ENCODE results near the gene TMEM169. TPM values are rescaled to one million over a fixed set of nuclear protein-coding genes. Genes with fewer than 3 reads are reported as not detected.

Gene TMEM169, protein sequence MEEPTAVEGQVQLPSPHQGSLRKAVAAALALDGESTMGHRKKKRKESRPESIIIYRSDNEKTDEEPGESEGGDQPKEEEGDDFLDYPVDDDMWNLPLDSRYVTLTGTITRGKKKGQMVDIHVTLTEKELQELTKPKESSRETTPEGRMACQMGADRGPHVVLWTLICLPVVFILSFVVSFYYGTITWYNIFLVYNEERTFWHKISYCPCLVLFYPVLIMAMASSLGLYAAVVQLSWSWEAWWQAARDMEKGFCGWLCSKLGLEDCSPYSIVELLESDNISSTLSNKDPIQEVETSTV
- polyA plus RNA-seq (2013) = 0.33 and 0.47 TPM in 2 replicates

DNA sequence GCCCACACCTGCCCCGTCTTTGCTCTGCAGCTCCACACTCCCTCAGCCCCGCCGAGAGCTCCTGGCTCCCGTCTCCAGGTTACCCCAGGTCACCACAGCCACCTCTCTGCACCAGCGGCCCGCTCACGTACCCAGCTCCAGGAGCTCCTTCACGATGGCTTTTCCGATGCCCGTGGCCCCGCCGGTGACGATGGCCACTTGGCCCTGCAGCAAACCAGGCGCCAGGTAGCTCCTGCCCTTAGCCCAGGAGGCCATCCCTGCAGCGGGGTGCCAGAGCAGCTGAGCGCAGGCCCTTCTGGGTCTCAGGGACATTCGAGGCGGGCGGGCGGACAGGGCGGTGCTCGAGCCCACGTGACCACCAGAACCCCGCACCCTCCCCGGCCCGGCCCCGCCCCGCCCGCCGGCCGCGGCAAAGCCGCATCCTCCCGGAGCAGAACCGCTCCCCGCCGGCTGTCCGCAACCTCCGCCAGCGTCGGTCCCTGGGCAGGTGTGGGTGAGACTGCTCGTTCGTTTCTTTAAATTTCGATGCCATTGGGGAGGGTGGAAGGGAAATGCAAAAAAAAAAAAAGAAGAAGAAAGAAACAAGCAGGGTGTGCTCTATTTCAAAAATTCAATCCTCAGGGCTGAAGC, at the start of gene TMEM169, which contains the start of gene PECR:
TMEM169 (plus strand) TSS at position 433 of the 630 bp plus-strand sequence. CDS start 14,045 bp downstream, outside the sequence.
PECR (minus strand) TSS at position 323 of the 630 bp plus-strand sequence; CDS start at position 255, 68 bp downstream.
- Histone ChIP-seq H3K79me1 (ENCODE audit: low read length) (peaks cover 4% of the 10 kb centered on the region), H3K36me3 (ENCODE audit: control insufficient read depth in 1 of 2, insufficient read depth in 2 of 2, low read length in 2 of 2) (no peaks in the 10 kb centered on the region), H2BK5ac (ENCODE audit: low read depth, low read length, poor library complexity) (no peak within 1 kb of the TSS), H2AFZ (ENCODE audit: insufficient read depth, low read length, poor library complexity) (peak within 1 kb of the TSS; percentile 34), H4K8ac (ENCODE audit: low read depth, low read length) (peak within 1 kb of the TSS; percentile 64), H4K91ac (ENCODE audit: low read depth, low read length) (no peak within 1 kb of the TSS), H3K14ac (ENCODE audit: low read length) (peak within 1 kb of the TSS; percentile 22), H3K27me3 (ENCODE audit: insufficient read depth, low read length) (no peaks in the 10 kb centered on the region), H3K9ac (ENCODE audit: low read length) (peak within 1 kb of the TSS; percentile 84), H3K4me2 (ENCODE audit: low read length) (peak within 1 kb of the TSS; percentile 98), H3K9me3 (ENCODE audit: insufficient read depth, low read depth, low read length) (peaks cover 2% of the 10 kb centered on the region), H2AK5ac (ENCODE audit: low read length) (no peak within 1 kb of the TSS), H3K4ac (ENCODE audit: low read depth, low read length) (no peak within 1 kb of the TSS), H2BK12ac (ENCODE audit: low read length) (no peak within 1 kb of the TSS), H3K23ac (ENCODE audit: low read length) (no peak within 1 kb of the TSS), H3K18ac (ENCODE audit: low read length) (peak within 1 kb of the TSS; percentile 1), H4K12ac (ENCODE audit: low read depth, low read length) (no peak within 1 kb of the TSS), H3K4me1 (ENCODE audit: control insufficient read depth in 1 of 2, insufficient read depth in 2 of 2, low read length in 2 of 2) (peaks cover 0 to 4% of the 10 kb centered on the region in 2 experiments), H3K4me3 (ENCODE audit: low read depth, low read length) (peak within 1 kb of the TSS; percentile 77), H2BK120ac (ENCODE audit: insufficient read depth, low read length, poor library complexity) (no peak within 1 kb of the TSS), H3K27ac (ENCODE audit: low read depth, low read length) (no peak within 1 kb of the TSS), H3K79me2 (ENCODE audit: control insufficient read depth, insufficient read depth, low read length, poor library complexity) (no peaks in the 10 kb centered on the region)
- peak; percentile 33 to 59 for DNase-seq
- WGBS (ENCODE audit: extremely low coverage, insufficient coverage, insufficient read length) = no CpG with 5 or more reads among the region's 44 CpGs

DNA sequence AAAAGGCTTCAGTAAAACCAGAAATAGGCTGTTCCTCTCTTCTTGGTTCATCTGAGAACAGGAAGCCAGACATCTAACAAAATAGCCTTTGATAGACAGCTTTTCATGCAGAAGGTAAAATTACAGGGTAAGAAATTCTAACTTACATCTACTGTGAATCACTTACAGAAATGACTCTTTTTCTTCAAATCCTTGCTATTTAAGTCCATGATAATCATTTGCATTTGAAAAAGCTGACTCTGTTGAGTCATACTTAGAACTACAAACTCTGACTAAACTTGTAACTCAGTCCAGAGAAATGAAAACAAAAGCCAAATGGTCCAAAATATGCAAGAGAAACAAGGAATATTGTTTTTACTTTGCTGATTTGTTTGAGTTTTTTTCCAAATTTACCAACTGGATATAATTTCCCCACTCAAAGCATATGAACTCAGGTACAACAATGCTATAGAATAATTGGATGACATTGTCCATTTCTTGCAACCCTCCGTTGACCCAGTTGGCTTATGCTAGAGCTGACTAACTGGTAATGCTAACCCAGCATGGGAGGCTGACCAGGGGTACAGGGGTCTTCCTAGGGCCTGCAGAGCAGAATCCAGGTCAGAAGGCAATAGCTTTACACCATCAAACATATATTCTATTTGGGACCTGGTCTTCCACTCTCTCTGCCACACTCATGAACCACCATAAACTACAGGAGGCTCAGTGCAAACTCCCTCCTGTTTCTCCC, 49.6 kb upstream of the TMEM169 start:
- Histone ChIP-seq H3K27ac (ENCODE audit: low read depth, low read length) (no peak overlapping the region), H3K4ac (ENCODE audit: low read depth, low read length) (no peak overlapping the region), H4K8ac (ENCODE audit: low read depth, low read length) (no peak overlapping the region), H2BK5ac (ENCODE audit: low read depth, low read length, poor library complexity) (no peak overlapping the region), H3K27me3 (ENCODE audit: insufficient read depth, low read length) (no peaks in the 10 kb centered on the region), H3K9me3 (ENCODE audit: insufficient read depth, low read depth, low read length) (no peaks in the 10 kb centered on the region), H2AFZ (ENCODE audit: insufficient read depth, low read length, poor library complexity) (no peak overlapping the region), H2AK5ac (ENCODE audit: low read length) (no peak overlapping the region), H3K79me2 (ENCODE audit: control insufficient read depth, insufficient read depth, low read length, poor library complexity) (no peaks in the 10 kb centered on the region), H2BK120ac (ENCODE audit: insufficient read depth, low read length, poor library complexity) (no peak overlapping the region), H2BK12ac (ENCODE audit: low read length) (no peak overlapping the region), H3K4me2 (ENCODE audit: low read length) (no peak overlapping the region), H3K14ac (ENCODE audit: low read length) (no peak overlapping the region), H3K4me1 (ENCODE audit: control insufficient read depth in 1 of 2, insufficient read depth in 2 of 2, low read length in 2 of 2) (peaks cover 0 to 4% of the 10 kb centered on the region in 2 experiments), H3K18ac (ENCODE audit: low read length) (no peak overlapping the region), H3K36me3 (ENCODE audit: control insufficient read depth in 1 of 2, insufficient read depth in 2 of 2, low read length in 2 of 2) (no peaks in the 10 kb centered on the region), H3K23ac (ENCODE audit: low read length) (no peak overlapping the region), H4K91ac (ENCODE audit: low read depth, low read length) (no peak overlapping the region), H3K79me1 (ENCODE audit: low read length) (no peaks in the 10 kb centered on the region), H4K12ac (ENCODE audit: low read depth, low read length) (no peak overlapping the region), H3K4me3 (ENCODE audit: low read depth, low read length) (no peak overlapping the region), H3K9ac (ENCODE audit: low read length) (no peak overlapping the region)
- no CpG with 5 or more reads among the region's 1 CpG for WGBS (ENCODE audit: extremely low coverage, insufficient coverage, insufficient read length)
- DNase-seq = no peak

DNA sequence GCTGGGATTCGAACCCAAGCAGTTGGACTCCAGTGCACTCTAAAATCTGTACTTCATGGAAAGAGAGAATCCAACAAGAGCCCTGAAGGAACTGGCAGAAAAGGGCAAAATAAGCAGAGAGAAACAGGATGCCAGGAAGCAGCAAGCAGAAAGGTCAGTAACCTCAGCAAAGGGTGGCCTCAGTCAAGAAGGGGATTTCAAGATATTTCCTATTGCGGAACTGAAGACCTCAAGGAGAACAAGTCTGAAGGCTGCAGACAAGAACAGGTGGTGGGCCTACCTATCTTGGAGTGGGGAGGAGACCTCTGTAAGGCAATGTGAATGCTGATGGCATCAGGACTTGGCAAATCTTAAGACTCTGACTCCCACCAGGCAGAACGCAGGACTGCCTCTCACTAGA, 48.3 kb upstream of the TMEM169 start:
- no peak overlapping the region for H2AFZ ChIP-seq (ENCODE audit: insufficient read depth, low read length, poor library complexity)
- H3K4me3 ChIP-seq (ENCODE audit: low read depth, low read length) = no peak overlapping the region
- no peak overlapping the region for H4K91ac ChIP-seq (ENCODE audit: low read depth, low read length)
- no peak overlapping the region for H3K27ac ChIP-seq (ENCODE audit: low read depth, low read length)
- no peak overlapping the region for H3K14ac ChIP-seq (ENCODE audit: low read length)
- no peaks in the 10 kb centered on the region for H3K79me2 ChIP-seq (ENCODE audit: control insufficient read depth, insufficient read depth, low read length, poor library complexity)
- no CpG with 5 or more reads among the region's 3 CpGs for WGBS (ENCODE audit: extremely low coverage, insufficient coverage, insufficient read length)
- peak overlapping the region; percentile 20 for H2BK12ac ChIP-seq (ENCODE audit: low read length)
- no peak for DNase-seq
- H4K8ac ChIP-seq (ENCODE audit: low read depth, low read length) = no peak overlapping the region
- no peaks in the 10 kb centered on the region for H3K79me1 ChIP-seq (ENCODE audit: low read length)
- no peak overlapping the region for H3K23ac ChIP-seq (ENCODE audit: low read length)
- H2BK5ac ChIP-seq (ENCODE audit: low read depth, low read length, poor library complexity) = no peak overlapping the region
- H3K27me3 ChIP-seq (ENCODE audit: insufficient read depth, low read length) = no peaks in the 10 kb centered on the region
- H2AK5ac ChIP-seq (ENCODE audit: low read length) = no peak overlapping the region
- H3K4ac ChIP-seq (ENCODE audit: low read depth, low read length) = no peak overlapping the region
- H4K12ac ChIP-seq (ENCODE audit: low read depth, low read length) = no peak overlapping the region
- peaks cover 0 to 4% of the 10 kb centered on the region in 2 experiments for H3K4me1 ChIP-seq (ENCODE audit: control insufficient read depth in 1 of 2, insufficient read depth in 2 of 2, low read length in 2 of 2)
- H3K9ac ChIP-seq (ENCODE audit: low read length) = no peak overlapping the region
- H2BK120ac ChIP-seq (ENCODE audit: insufficient read depth, low read length, poor library complexity) = no peak overlapping the region
- H3K18ac ChIP-seq (ENCODE audit: low read length) = no peak overlapping the region
- H3K4me2 ChIP-seq (ENCODE audit: low read length) = no peak overlapping the region
- H3K9me3 ChIP-seq (ENCODE audit: insufficient read depth, low read depth, low read length) = no peaks in the 10 kb centered on the region
- no peaks in the 10 kb centered on the region for H3K36me3 ChIP-seq (ENCODE audit: control insufficient read depth in 1 of 2, insufficient read depth in 2 of 2, low read length in 2 of 2)

DNA sequence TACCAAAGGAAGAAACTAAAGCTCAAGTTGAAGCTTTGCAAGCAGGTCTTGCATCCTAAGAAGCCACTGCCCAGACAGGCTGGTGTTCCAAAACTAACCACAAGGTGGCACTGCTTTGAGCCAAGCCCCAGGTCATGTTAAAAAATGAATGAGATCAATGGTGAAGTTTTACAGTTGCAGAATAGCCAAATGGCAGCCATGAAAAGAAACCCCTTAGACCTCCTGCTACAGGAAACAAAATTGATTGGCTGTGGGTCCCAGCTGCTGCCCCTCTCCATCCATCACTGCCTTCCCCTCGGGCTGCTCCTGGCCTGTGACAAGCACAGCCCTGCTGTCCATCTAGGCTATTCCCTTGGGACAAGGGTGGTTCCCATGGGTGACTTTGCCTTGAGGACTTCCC, 47.7 kb upstream of the TMEM169 start:
- H3K27ac ChIP-seq (ENCODE audit: low read depth, low read length) = no peak overlapping the region
- no peaks in the 10 kb centered on the region for H3K9me3 ChIP-seq (ENCODE audit: insufficient read depth, low read depth, low read length)
- H3K4me2 ChIP-seq (ENCODE audit: low read length) = no peak overlapping the region
- peak; percentile 64 to 92 for DNase-seq
- no peaks in the 10 kb centered on the region for H3K36me3 ChIP-seq (ENCODE audit: control insufficient read depth in 1 of 2, insufficient read depth in 2 of 2, low read length in 2 of 2)
- H2AK5ac ChIP-seq (ENCODE audit: low read length) = no peak overlapping the region
- no peak overlapping the region for H4K91ac ChIP-seq (ENCODE audit: low read depth, low read length)
- H2BK12ac ChIP-seq (ENCODE audit: low read length) = no peak overlapping the region
- H2BK5ac ChIP-seq (ENCODE audit: low read depth, low read length, poor library complexity) = no peak overlapping the region
- H3K9ac ChIP-seq (ENCODE audit: low read length) = no peak overlapping the region
- no peak overlapping the region for H3K23ac ChIP-seq (ENCODE audit: low read length)
- no peak overlapping the region for H3K14ac ChIP-seq (ENCODE audit: low read length)
- H2BK120ac ChIP-seq (ENCODE audit: insufficient read depth, low read length, poor library complexity) = no peak overlapping the region
- no CpG with 5 or more reads among the region's 1 CpG for WGBS (ENCODE audit: extremely low coverage, insufficient coverage, insufficient read length)
- H3K79me1 ChIP-seq (ENCODE audit: low read length) = no peaks in the 10 kb centered on the region
- no peaks in the 10 kb centered on the region for H3K27me3 ChIP-seq (ENCODE audit: insufficient read depth, low read length)
- H4K8ac ChIP-seq (ENCODE audit: low read depth, low read length) = no peak overlapping the region
- H2AFZ ChIP-seq (ENCODE audit: insufficient read depth, low read length, poor library complexity) = no peak overlapping the region
- no peaks in the 10 kb centered on the region for H3K79me2 ChIP-seq (ENCODE audit: control insufficient read depth, insufficient read depth, low read length, poor library complexity)
- no peak overlapping the region for H3K4me3 ChIP-seq (ENCODE audit: low read depth, low read length)
- H3K18ac ChIP-seq (ENCODE audit: low read length) = no peak overlapping the region
- H4K12ac ChIP-seq (ENCODE audit: low read depth, low read length) = no peak overlapping the region
- no peak overlapping the region for H3K4ac ChIP-seq (ENCODE audit: low read depth, low read length)
- peaks cover 0 to 4% of the 10 kb centered on the region in 2 experiments for H3K4me1 ChIP-seq (ENCODE audit: control insufficient read depth in 1 of 2, insufficient read depth in 2 of 2, low read length in 2 of 2)

Measured in trophoblast cell (in vitro differentiated cells and primary cell).